ENCODE measurements around the gene GLIPR1L2.

- TF ChIP-seq POLR2A (IDR thresholded peaks at IDR 0.05) = no peak
- TF ChIP-seq, protein P1, sequence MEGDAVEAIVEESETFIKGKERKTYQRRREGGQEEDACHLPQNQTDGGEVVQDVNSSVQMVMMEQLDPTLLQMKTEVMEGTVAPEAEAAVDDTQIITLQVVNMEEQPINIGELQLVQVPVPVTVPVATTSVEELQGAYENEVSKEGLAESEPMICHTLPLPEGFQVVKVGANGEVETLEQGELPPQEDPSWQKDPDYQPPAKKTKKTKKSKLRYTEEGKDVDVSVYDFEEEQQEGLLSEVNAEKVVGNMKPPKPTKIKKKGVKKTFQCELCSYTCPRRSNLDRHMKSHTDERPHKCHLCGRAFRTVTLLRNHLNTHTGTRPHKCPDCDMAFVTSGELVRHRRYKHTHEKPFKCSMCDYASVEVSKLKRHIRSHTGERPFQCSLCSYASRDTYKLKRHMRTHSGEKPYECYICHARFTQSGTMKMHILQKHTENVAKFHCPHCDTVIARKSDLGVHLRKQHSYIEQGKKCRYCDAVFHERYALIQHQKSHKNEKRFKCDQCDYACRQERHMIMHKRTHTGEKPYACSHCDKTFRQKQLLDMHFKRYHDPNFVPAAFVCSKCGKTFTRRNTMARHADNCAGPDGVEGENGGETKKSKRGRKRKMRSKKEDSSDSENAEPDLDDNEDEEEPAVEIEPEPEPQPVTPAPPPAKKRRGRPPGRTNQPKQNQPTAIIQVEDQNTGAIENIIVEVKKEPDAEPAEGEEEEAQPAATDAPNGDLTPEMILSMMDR (IDR thresholded peaks at IDR 0.05) = no peak
Measured at GRCh38 chr12:75477137-75477536, 86.2 kb downstream of the GLIPR1L2 start.
